ENCODE data around the gene NOA1. TPM values are rescaled to one million over a fixed set of nuclear protein-coding genes. Genes with fewer than 3 reads are reported as not detected.

NOA1 gene
- total and polyA plus RNA-seq, 2 of the 8 experiments (the other 6 are each of a cell fraction or from before 2014, with no cell fraction given): 24.3 to 28.1 TPM

DNA sequence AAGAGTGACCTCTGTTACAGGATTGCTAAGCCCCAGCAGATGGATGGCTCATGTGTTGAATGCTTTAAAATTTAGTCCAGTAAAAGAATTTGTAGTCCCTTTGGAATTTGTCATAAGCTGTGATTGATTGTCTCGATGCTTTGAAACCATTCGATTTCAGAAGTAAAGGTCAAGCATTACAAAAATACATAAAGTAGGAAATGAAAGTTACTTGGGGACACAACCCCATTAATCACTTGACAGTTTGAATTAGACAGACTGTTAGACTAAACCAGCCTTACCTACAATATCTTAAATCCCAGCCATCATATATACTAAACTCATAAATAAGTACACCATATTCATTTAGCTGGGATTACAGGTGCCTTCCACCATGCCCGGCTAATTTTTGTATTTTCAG, 63.1 kb downstream of the NOA1 start:
- H3K9me3 ChIP-seq (ENCODE audit: insufficient read depth in 2 of 2, low read depth in 1 of 2, low read length in 1 of 2): no peaks in the 10 kb centered on the region
- H3K36me3 ChIP-seq (ENCODE audit: control insufficient read depth in 2 of 4, insufficient read depth in 4 of 4, low read length in 3 of 4): peaks cover 4 to 47% (median 4%) of the 10 kb centered on the region in 4 experiments; a peak in 2 of 8 replicates
- H3K56ac ChIP-seq (replicated peaks; ENCODE audit: insufficient read length, low read depth, low read length): no peak overlapping the region
- CTCF ChIA-PET (ENCODE audit: partially characterized antibody): interaction anchor here (1.2 to 1.3 kb wide), 2 partner anchors 14 to 78 kb away, joined by 3 read pairs; no protein-coding TSS in a partner anchor
- H3K14ac ChIP-seq (ENCODE audit: insufficient read length): no peak overlapping the region
- FAIRE-seq (no peak), DNase-seq (ENCODE audit: low read depth in 1 of 2, low spot score in 2 of 2) (no peak)
- no peak overlapping the region for H3K4me3 ChIP-seq (ENCODE audit: extremely low read depth in 1 of 4, insufficient read depth in 2 of 4, low read depth in 3 of 4, low read length in 4 of 4)
- H4K5ac ChIP-seq (ENCODE audit: insufficient read length, low read depth, low read length): no peak overlapping the region
- no peak overlapping the region for H2AK5ac ChIP-seq (ENCODE audit: low read depth, low read length)
- WGBS, 2 experiments (ENCODE audit: extremely low coverage in 1 of 2, insufficient coverage in 1 of 2, insufficient read length in 1 of 2, insufficient replicate concordance in 2 of 2, low coverage in 1 of 2, low lambda C conversion rate in 2 of 2, missing lambda C conversion rate in 1 of 2): 96% methylated on average over 3 of the region's 3 CpGs; no CpG with 5 or more reads in 1 of the 2 experiments
- no peak overlapping the region for H4K91ac ChIP-seq (replicated peaks; ENCODE audit: insufficient read length, low read length)
- no peak overlapping the region for H3K4me2 ChIP-seq (ENCODE audit: insufficient read depth in 1 of 2, low read depth in 2 of 2, low read length in 2 of 2)
- no peak overlapping the region for H2BK15ac ChIP-seq (ENCODE audit: low read length)
- H3K4me1 ChIP-seq (replicated peaks in 1 of 4; ENCODE audit: control insufficient read depth in 3 of 4, insufficient read depth in 4 of 4, low read length in 3 of 4): peaks cover 0 to 9% (median 7%) of the 10 kb centered on the region in 4 experiments; a peak in 3 of 7 replicates
- no peak overlapping the region for H2BK120ac ChIP-seq (replicated peaks; ENCODE audit: low read depth, low read length)
- peaks cover 11% of the 10 kb centered on the region for H3K79me1 ChIP-seq (ENCODE audit: low read depth, low read length)
- no peak overlapping the region for H2BK5ac ChIP-seq (ENCODE audit: low read depth, low read length)
- no peak overlapping the region for H2BK20ac ChIP-seq (ENCODE audit: low read length)
- peaks cover under 1% of the 10 kb centered on the region; the same call in 1 of the 2 replicates for H3K23me2 ChIP-seq (ENCODE audit: low read depth, low read length)
- H3K27ac ChIP-seq (ENCODE audit: low read depth, low read length): no peak overlapping the region
- H3K18ac ChIP-seq (ENCODE audit: extremely low read depth, low read length): no peak overlapping the region
- H3K4ac ChIP-seq (replicated peaks; ENCODE audit: insufficient read length, low read depth, low read length): no peak overlapping the region
- no peaks in the 10 kb centered on the region for H3K27me3 ChIP-seq (replicated peaks in 1 of 4; ENCODE audit: control insufficient read depth in 3 of 4, extremely low read depth in 1 of 4, insufficient read depth in 3 of 4, low read length in 3 of 4)
- H4K8ac ChIP-seq (ENCODE audit: extremely low read depth, insufficient read depth, low read length): no peak overlapping the region
- peaks cover 2 to 8% of the 10 kb centered on the region in 2 experiments for H4K20me1 ChIP-seq (replicated peaks in 1 of 2; ENCODE audit: control insufficient read depth in 1 of 2, insufficient read depth in 2 of 2, low read length in 2 of 2)
- no peak overlapping the region for H3K9ac ChIP-seq (replicated peaks in 1 of 4; ENCODE audit: extremely low read depth in 1 of 4, low read depth in 3 of 4, low read length in 3 of 4)
- H3K23ac ChIP-seq (ENCODE audit: insufficient read length): no peak overlapping the region
- no peak for TF ChIP-seq GTF2F1 (IDR thresholded peaks at IDR 0.05; ENCODE audit: borderline replicate concordance, low read depth, low read length)
- no peak for TF ChIP-seq TEAD4 (IDR thresholded peaks at IDR 0.05; ENCODE audit: low read depth, low read length)
- TF ChIP-seq E2F6 (IDR thresholded peaks at IDR 0.05): no peak
- no peak overlapping the region for H2BK12ac ChIP-seq (ENCODE audit: low read depth, low read length)
- peaks cover 15 to 92% of the 10 kb centered on the region in 2 experiments for H3K79me2 ChIP-seq (ENCODE audit: control insufficient read depth in 1 of 2, insufficient read depth in 2 of 2, low read length in 2 of 2)
- H2AFZ ChIP-seq (ENCODE audit: low read length): no peak overlapping the region
- POLR2A ChIA-PET (ENCODE audit: partially characterized antibody): interaction anchor here (1.0 to 1.5 kb wide), 5 partner anchors 8 to 64 kb away, joined by 3 to 6 read pairs (median 4); partner anchors contain the start of gene POLR2B

All from H1 (cell line).